HG03060 (cell line): ENCODE results near the gene ANKRD11.
A peak's percentile ranks its signal among the peaks of the same experiment; 100 is the strongest.

ENCODE experiments used
- ATAC-seq: cut with Tn5 transposase; IDR thresholded peaks from one replicate; pipeline ENCODE4 v1.9.1; 2021; ENCODE audit warnings: low read depth, moderate number of reproducible peaks; ENCODE audit not compliant: unreplicated experiment

Gene ANKRD11

DNA sequence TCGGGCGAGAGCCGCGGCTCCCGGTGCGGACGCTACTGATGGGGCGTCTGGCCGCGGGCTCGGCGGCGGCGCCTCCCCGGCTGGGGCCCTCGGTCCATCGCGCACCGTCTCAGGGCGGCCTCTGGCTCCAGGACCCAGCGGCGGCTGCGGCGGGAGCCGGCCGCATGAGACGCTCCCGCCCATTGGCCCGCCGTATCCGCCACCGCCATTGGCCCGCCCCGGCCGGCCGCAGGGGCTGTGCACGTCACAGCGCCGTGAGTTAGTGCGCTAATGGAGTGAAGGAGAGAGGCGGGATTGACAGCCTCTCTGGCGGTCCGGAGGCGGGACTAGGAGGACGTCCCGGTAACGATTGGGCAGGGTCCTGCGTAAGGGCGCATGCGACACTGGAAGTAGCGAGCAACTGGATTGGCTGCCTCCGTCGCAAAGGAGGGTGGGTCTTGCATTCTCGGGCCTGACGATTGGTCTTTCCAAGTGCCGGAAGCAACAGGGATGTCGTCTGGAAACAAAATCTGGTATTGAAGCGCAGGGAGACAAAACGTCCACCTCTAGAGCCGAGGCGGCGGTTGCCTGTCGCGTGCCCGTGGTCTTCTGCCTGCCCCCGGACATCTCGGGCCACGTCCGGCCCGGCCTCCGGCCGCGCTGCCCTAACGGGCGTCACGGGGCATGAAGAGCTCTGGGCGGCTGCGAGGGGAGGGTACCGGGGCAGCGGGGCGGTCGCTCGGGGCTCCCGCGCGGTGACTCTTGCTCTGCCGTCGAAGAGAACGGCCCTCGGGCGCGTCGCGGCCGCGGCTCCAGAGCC lies at the start of gene ANKRD11:
Gene ANKRD11, minus strand, starts transcription at position 123 of the 799 bp plus-strand sequence. CDS start 173,542 bp downstream, outside the sequence.
- peak; percentile 78 for ATAC-seq

DNA sequence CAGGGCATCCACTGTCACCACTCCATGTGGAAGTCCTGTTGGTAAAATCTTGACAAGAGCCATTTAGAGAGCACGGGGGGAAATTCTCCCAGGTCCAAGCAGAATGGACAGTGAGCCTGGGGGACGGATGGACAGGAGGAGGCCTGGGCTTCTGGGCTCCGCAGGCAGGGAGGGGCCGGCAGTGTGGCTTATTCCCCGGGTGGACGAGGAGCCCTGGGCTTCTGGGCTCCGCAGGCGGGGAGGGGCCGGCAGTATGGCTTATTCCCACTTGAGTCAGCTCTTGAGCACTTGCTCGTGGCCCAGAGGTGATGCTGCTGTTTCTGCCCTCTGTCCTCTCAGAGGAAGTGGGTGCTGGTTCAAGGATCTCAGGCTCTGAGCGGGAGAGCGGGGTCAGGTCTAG lies 47.9 kb upstream of the ANKRD11 start:
- ATAC-seq, result no peak

DNA sequence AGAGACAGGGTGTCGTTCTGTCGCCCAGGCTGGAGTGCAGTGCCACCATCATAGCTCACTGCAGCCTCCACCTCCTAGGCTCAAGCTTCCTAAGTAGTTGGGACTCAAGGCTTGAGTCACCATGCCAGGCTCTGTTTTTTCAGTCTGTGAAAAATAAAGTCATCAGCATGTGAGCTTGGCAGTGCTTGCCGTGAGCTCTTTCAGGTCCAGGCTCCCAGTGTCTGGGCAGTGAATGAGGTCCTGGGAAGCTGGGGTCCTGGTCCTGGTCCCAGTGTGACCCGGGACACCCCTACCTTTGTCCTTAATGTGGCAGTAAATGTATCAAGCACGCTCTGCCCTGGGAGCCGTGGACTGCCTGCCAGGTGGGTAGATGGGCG lies 47.2 kb upstream of the ANKRD11 start:
- no peak for ATAC-seq

DNA sequence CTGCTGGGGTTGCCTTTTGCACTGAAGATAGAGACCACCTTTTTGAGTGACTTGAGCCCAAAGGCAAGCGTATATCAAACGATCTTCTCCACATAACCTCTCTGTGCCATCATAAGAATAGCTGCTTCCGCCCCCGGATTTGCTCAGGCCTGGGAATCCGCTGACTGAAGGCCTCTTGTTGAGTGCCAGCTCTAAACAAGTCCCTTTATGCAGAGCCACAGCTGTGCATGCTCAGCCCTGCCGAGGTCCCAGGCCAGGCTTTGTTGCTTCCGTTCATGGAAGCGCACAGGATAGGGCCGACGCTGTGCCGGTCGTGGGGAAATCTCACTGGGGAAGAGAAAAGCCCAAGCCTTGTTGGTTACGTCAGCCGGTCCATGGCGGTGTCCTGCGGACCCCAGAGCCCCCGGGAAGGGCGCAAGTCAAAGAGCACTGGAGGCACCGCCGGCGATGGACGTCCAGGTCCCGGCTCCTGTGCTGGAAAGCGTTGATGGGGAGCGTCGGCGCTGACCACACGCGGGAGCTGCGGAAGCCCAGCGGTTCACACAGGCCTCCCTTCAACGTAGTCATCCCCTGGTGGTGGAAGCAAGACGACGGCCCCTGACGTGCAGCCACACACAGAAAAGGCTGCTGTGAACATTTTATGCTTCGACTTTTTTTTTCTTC lies 46.7 kb upstream of the ANKRD11 start:
- no peak for ATAC-seq

DNA sequence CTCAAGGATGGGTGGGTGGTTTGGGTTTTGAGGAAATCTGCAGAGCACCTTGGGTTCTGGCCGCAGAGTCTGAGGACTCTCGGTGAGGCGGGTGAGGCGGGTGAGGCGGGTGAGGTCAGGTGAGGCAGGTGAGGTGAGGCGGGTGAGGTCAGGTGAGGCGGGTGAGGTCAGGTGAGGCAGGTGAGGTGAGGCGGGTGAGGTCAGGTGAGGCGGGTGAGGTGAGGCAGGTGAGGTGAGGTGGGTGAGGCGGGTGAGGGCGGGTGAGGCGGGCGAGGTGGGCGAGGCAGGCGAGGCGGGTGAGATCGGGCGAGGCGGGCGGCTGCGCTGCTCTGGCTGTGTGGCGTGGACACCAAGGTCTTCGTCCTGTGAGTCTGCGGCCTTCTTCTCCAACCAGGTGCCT lies 46.0 kb upstream of the ANKRD11 start:
- no peak for ATAC-seq

DNA sequence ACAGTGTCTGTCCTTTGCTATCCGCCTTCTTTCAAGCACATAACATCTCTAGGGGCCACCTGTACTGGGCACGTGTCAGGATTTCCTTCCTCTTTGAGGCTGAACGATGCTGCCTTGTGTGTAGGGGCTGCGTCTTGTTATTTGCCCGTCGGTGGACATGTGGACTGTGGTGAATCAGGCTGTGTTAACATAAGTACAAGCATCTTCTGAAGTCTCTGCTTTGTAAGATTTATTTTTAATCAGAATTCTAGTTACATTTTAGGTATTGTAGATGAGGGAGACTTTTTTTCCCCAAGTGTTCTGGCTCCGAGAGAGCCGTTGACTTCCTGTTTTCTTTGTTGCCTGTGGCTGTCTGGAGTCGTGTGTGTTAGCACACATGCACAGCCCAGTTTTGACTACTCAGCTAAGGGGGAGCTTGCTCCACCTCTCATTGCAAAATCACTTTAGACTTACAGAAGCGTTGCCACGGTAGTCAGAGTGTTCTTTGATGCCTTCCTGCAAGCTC lies 43.9 kb upstream of the ANKRD11 start:
- ATAC-seq, result no peak

DNA sequence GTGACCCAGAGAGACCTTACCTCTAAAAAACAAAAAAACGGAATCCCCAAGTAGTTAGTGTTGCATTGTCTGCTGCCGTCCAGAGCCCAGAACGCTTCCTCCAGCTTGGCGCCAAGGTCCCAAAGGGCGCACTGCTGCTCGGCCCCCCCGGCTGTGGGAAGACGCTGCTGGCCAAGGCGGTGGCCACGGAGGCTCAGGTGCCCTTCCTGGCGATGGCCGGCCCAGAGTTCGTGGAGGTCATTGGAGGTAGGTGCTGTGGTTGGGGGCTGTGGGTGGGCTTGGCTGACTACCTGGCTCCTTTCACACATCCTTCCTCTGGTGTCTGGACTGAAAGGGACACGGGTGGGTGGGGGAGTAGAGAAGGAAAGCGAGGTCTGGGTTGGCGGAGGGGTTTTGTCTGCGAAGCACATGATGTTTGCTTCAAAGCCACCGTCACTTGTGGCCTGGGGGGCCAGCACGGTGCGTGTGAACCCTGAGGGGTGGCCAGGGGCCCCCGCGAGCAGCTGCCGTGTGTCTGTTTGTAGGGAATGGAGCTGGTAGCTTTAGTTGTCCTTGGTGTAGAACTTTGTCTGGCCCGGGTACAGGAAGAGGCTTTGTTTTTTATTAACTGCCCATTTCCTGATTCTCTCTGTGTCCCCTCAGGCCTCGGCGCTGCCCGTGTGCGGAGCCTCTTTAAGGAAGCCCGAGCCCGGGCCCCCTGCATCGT lies 41.6 kb upstream of the ANKRD11 start:
- ATAC-seq, result no peak

DNA sequence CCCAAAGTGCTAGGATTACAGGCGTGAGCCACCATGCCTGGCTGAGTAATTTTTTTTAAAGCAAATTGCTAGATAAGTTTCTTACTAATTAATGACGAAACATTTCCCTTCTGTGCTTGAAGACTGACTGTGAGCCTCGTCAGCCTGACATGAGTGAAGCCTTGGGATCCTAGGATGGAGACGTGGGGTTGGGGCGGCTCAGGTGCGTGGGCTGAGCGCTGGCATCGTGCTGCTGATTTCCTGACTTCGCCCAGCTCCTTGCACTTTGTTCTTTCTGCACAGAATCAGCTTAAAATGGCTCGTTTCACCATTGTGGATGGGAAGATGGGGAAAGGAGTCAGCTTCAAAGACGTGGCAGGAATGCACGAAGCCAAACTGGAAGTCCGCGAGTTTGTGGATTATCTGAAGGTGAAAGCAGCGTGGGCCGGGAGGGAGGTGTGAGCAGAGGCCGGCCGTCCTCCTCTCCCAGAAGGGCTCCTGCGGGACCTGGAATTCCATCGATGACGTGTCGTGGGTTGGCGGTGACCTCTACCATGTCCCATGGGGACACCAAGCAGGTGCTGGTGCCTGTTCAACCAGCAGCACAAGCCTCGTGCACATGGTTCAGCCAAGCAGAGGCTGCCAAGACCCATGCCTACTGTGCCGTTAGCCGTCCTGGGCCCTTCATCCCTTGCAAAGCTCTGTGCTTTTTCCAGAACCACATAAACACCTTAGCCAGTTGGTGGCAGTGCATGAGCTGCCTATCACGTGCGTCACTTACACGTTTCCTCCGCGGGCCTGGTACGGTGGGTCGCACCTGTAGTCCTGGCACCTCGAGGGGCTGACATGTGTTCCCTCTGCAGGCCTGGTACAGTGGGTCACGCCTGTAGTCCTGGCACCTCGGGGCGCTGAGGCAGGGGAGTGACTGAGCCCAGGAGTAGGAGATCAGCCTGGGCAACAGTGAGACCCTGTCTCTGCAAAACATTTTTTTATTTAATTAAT lies 40.3 kb upstream of the ANKRD11 start:
- ATAC-seq, result no peak

DNA sequence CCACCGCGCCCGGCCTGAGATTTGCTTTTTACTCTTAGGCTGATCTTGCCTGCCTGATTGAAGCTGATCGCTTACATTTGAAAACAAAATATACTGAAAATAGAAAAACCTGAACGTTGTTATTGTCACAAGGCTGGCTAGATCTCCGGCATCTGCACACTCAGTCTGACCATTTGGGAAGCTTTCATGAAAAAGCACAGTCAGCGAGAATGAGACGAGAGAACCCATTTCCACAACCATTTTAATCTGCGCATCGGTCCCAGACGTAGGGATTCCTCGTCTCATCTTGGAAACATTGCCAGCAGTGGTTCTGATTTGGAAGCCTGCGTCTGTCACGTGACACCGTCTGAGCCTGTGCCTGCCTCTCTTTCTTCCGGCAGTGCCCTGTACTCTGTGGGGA lies 38.7 kb upstream of the ANKRD11 start:
- ATAC-seq, result no peak

DNA sequence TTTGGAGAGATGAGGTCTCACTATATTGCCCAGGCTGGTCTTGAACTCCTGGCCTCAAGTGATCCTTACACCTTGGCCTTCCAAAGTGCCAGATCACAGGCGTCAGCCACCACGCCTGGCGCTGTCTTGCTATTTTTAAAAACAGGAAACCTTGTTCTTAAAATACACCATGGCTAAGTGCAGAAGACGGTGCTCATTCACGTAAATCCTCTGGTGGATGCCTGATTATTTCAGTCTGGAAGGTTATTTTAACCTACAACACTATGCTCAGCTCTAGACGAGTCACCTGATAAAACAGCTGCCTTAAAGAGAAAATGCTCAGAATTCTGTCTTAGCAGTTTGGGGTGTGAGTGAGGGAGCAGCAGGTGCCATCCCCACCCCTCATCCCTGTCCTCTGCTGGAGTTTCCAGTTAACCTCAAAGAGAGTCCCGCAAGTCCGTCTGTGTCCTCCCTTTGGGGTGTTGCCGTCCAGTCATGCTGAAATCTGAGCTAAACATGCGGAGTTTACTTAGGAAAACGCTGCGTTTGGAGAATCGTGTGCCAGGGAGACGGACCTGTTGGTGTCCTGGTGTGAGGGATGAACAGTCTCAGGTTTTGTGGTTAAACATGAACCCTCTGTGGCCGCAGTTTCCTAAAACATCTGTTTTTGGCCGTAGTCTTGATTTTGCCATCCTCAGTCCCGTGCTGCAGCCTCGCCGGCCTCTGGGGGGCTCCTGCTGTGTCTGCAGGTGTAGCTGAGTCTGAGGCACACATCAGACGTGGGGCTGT lies 35.0 kb upstream of the ANKRD11 start:
- ATAC-seq, result no peak

DNA sequence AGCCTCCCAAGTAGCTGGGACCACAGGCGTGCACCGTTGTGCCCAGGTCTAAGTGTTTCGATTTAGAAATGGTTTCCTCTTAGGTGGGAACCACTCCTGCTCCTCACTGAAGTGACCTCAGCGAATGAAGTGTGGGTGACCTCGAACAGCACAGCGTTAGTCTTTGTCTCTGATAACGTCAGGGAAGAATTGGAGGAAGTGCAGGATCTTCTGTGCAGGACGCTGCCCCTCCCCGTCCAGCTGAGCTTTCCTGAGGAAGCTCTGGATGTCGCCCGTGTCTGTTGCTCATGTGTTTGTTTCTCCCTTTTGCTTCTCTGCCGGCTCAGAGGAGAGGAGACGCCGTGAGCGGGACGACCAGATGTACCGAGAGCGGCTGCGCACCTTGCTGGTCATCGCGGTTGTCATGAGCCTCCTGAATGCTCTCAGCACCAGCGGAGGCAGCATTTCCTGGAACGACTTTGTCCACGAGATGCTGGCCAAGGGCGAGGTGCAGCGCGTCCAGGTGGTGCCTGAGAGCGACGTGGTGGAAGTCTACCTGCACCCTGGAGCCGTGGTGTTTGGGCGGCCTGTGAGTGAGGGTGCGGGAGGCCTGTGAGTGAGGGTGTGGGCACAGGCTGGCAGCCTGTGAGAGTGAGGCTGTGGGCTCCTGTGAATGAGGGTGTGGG lies 33.5 kb upstream of the ANKRD11 start:
- no peak for ATAC-seq

DNA sequence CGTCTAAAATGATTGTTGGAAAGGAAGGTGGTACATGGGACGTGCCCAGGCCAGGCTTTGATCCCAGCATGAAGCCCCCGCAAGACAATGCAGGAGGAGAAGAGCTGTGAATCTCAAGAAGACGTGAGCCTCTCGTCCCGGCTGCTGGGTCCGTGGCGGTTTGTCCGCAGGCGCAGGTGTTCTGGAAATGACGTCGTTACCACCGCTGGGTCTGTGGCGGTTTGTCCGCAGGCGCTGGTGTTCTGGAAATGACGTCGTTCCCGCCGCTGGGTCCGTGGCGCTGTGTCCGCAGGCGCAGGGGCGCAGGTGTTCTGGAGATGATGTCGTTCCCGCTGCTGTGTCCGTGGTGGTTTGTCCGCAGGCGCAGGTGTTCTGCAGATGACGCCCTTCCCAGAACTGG lies 31.9 kb upstream of the ANKRD11 start:
- ATAC-seq, result no peak

DNA sequence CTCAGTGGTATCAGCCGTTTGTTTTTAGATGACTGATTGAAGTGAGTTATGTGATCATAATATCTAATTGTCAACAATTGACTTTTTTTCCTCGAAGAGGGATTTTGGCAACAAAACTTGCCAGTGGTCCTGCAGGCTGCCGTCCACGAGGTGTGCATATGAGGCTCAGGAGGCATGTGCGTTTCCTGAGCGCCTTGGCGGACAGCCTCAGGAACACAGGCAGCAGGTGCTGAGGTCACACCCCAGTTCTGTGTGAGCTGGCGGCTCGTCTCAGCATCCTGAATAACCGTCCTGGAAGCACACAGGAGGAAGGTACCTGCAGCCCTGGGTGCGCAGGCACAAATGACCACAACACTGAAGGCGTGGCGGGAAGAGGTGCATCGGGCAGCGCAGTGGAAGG lies 29.5 kb upstream of the ANKRD11 start:
- no peak for ATAC-seq

DNA sequence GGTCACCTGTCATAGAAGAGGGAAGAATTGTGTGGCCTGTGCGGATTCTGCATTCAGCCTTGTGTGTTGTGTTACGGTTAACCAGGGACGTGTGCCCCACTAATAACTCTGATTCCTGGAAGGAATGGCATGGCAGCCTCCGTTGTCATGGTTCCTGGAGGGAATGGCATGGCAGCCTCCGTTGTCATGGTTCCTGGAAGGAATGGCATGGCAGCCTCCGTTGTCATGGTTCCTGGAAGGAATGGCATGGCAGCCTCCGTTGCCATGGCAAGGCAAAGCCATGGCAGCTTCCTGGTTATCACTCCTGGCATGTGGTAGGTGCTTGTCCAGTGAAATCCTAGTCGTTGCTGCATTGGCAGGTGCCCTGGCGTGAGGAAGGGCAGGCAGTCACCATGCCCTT lies 26.8 kb upstream of the ANKRD11 start:
- no peak for ATAC-seq

DNA sequence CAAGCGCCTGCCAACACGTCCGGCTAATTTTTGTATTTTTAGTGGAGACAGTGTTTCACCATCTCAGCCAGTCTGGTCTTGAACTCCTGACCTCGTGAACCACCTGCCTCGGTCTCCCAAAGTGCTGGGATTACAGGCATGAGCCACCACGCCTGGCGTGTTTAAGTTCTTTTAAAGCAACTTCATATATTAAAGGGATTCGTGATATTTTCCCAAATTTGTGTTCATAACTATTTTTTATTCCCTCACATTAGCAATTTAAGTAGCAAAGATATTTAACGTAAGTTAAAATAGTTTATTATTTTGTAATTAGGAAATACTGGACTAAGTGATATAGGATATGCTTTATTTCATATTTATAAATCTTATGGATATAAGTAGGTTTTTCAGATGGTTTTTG lies 22.1 kb upstream of the ANKRD11 start:
- ATAC-seq, result no peak

DNA sequence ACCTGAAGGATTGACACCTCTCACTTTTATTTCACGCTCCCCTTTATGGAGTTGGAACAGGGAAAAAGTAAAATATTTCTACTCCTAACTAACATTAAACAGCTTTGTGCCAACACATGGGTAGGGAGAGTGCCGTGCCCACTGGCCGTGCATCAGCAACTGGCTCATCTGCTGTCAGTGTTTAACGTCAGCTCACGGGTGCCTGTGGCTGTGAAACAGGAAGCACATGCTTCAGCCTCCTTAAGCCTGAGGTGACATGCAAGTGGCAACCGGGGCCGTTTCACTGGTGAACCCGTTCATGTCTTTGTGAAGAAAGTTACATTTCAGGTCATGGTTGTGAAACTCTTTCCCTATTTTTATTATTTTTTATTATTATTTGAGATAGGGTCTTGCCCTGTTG lies 21.0 kb upstream of the ANKRD11 start:
- ATAC-seq, result no peak

DNA sequence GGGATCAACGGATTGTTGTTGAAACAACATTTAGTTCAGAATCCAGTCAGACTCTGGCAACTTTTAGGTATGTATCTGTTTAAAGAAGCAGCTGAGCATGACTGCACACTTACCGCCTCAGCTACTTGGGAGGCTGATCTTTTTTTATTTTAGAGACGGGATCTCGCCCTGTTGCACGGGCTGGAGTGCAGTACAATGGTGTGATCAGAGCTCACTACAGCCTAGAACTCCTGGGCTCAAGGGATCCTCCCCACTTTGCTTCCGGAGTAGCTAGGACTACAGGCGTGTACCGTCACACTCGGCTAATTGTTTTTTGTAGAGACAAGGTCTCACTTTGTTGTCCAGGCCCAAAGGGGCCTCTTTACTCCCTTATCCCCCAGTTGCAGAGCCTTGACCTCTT lies 20.2 kb upstream of the ANKRD11 start:
- no peak for ATAC-seq

DNA sequence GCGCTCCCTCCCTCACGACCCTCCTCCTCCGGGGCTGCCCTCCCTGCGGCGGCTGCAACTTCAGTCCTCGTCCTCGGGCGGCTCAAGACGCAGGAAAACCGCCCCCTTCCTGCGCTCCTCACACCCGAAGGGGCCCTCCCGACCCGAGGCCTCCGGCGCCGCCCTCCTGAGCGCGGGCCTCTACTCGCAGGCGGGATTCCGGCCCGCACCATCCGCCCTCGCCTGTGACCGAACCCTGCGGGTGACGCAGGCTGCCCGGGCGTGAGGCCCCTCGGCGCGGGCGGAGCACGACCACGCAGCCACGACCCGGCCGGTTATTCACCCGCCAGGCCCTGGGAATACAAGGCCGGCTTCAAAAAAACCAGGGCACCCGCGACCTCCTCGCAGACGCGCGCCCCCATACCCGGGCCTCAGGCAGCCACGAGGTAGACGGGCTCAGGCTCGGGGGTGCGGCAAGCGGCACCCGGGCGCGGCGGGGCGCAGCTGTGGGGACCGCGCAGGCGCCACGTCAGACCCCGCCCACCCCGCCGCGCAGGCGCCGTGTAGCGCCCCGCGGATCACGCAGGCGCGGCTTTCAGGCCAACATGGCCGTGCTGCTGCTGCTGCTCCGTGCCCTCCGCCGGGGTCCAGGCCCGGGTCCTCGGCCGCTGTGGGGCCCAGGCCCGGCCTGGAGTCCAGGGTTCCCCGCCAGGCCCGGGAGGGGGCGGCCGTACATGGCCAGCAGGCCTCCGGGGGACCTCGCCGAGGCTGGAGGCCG lies 17.7 kb upstream of the ANKRD11 start, which contains the start of gene SPG7:
Gene SPG7, plus strand, starts transcription at position 570 of the 757 bp plus-strand sequence. Its CDS starts 15 bp downstream, at position 585.
- peak; percentile 35 for ATAC-seq
